ENCODE measurements around the gene REEP1.

The REEP1 gene

GRCh38 chr2:86234563-86235131 is 102.8 kb downstream of the REEP1 start:
- no peak for TF ChIP-seq SIN3A (IDR thresholded peaks at IDR 0.05; ENCODE audit: borderline replicate concordance, insufficient read depth, low read length)
- no peak for TF ChIP-seq TAF1 (IDR thresholded peaks at IDR 0.05; ENCODE audit: borderline replicate concordance, insufficient read depth, low read length)

DNA sequence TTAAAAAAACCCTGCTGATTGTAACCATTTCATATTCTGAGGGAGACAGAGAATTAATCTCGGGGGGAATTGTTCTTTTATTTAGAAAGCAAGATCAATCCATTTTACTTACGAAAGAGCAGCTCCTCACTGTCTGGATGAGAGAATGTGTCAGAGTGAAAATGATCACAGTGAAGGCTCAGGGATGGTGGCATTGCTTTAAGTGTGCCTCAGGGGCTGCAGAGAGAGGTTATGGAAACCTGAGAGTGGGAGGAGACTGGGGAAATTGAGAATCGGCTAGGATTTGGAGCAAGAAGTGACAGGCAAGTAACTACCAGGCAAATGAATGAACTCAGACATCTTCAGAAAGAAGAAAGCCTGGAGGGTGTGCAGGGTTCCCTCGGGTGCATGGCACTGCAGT is 104.0 kb downstream of the REEP1 start:
- TF ChIP-seq TAF1 (IDR thresholded peaks at IDR 0.05; ENCODE audit: borderline replicate concordance, insufficient read depth, low read length), result no peak
- TF ChIP-seq FOXP2 (optimal IDR thresholded peaks at IDR 0.05; ENCODE audit: borderline replicate concordance, extremely low read depth, extremely low read length, insufficient read depth), result no peak
- no peak for TF ChIP-seq REST (IDR thresholded peaks at IDR 0.05; ENCODE audit: insufficient read depth in 1 of 2, low read depth in 2 of 2, low read length in 2 of 2)
- no peak for TF ChIP-seq POLR2AphosphoS5 (IDR thresholded peaks at IDR 0.05; ENCODE audit: low read depth, low read length)
- no peak for TF ChIP-seq SIN3A (IDR thresholded peaks at IDR 0.05; ENCODE audit: borderline replicate concordance, insufficient read depth, low read length)

- TF ChIP-seq TAF1 (IDR thresholded peaks at IDR 0.05; ENCODE audit: borderline replicate concordance, insufficient read depth, low read length) (no peak), POLR2AphosphoS5 (IDR thresholded peaks at IDR 0.05; ENCODE audit: low read depth, low read length) (no peak), FOXP2 (optimal IDR thresholded peaks at IDR 0.05; ENCODE audit: borderline replicate concordance, extremely low read depth, extremely low read length, insufficient read depth) (no peak)
Measured at GRCh38 chr2:86232910-86233309, 104.5 kb downstream of the REEP1 start.

DNA sequence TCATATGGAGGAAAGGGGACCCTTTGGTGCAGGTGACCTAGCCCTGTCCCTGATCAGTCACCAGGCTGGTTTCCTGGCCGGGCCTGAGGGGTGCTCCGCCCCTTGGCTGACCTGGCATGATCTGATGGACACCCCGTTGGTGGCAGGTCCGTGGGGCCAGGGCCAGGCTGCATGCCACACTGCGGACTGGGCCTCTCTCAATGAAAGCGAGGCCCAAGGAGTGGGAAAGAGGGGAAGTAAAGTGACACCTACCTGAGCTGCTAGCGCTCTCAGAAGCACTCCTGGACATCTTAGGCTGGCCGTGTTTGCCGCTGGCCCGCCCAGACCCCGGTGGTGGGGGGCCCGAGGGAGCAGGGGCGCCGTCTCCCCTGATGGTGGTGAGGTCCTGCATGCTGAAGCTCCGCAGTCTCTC is 105.0 kb downstream of the REEP1 start:
- no peak for TF ChIP-seq SIN3A (IDR thresholded peaks at IDR 0.05; ENCODE audit: borderline replicate concordance, insufficient read depth, low read length)

GRCh38 chr2:86231680-86232372 is 105.6 kb downstream of the REEP1 start:
- TF ChIP-seq SIN3A (IDR thresholded peaks at IDR 0.05; ENCODE audit: borderline replicate concordance, insufficient read depth, low read length) (no peak), FOXP2 (optimal IDR thresholded peaks at IDR 0.05; ENCODE audit: borderline replicate concordance, extremely low read depth, extremely low read length, insufficient read depth) (no peak), REST (IDR thresholded peaks at IDR 0.05; ENCODE audit: insufficient read depth in 1 of 2, low read depth in 2 of 2, low read length in 2 of 2) (no peak), POLR2AphosphoS5 (IDR thresholded peaks at IDR 0.05; ENCODE audit: low read depth, low read length) (no peak), TAF1 (IDR thresholded peaks at IDR 0.05; ENCODE audit: borderline replicate concordance, insufficient read depth, low read length) (no peak)

DNA sequence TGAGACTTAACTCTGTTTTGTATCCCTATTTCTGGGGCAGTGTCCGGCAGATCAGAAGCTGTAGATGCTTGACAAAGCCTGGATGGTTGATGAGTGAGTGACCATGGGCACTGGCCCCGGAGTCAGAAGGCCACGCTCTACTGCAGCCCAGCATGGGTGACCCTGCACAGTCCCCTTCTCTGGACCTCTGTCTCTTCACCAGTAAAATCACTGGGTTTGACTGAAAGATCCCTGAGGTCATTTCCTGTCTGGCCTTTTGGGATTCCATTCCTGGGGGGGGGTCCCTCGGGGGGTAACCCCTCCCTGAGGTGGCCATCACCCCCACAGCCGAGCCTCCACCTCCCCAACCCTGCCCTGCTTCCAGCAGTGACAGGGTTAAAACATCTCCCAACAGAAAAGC is 106.5 kb downstream of the REEP1 start:
- no peak for TF ChIP-seq SIN3A (IDR thresholded peaks at IDR 0.05; ENCODE audit: borderline replicate concordance, insufficient read depth, low read length)
- no peak for TF ChIP-seq REST (IDR thresholded peaks at IDR 0.05; ENCODE audit: insufficient read depth in 1 of 2, low read depth in 2 of 2, low read length in 2 of 2)
- TF ChIP-seq TAF1 (IDR thresholded peaks at IDR 0.05; ENCODE audit: borderline replicate concordance, insufficient read depth, low read length), result no peak
- no peak for TF ChIP-seq FOXP2 (optimal IDR thresholded peaks at IDR 0.05; ENCODE audit: borderline replicate concordance, extremely low read depth, extremely low read length, insufficient read depth)
- TF ChIP-seq POLR2AphosphoS5 (IDR thresholded peaks at IDR 0.05; ENCODE audit: low read depth, low read length), result no peak

Measured in PFSK-1 (cell line).